GM12873 (cell line): ENCODE data around the gene GPR4.

Experiments
- TF ChIP-seq, protein P1 (sequence below): IDR thresholded peaks from 2 replicates; pipeline ENCODE4 v1.5.1; 2012; ENCODE audit warnings: low read depth, mild to moderate bottlenecking, moderate library complexity, low read length, control low read depth; ENCODE audit not compliant: insufficient read depth; ENCODE audit errors: missing control alignments

The GPR4 gene

DNA sequence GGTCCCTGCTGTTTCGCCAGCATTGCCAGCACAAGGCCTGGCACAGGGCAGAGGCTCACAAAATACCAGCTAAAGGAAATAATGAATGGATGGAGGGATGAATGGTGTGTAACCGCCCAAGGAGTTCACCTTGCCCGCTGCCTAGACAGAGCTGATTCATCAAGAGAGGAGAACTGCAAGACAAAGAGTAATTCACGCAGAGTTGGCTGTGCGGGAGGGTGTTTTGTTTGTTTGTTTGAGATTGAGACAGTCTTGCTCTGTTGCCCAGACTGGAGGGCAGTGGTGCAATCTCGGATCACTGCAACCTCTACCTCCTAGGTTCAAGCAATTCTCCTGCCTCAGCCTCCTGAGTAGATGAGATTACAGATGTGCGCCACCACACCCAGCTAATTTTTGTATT is 20.4 kb downstream of the GPR4 start:
- TF ChIP-seq, protein P1, sequence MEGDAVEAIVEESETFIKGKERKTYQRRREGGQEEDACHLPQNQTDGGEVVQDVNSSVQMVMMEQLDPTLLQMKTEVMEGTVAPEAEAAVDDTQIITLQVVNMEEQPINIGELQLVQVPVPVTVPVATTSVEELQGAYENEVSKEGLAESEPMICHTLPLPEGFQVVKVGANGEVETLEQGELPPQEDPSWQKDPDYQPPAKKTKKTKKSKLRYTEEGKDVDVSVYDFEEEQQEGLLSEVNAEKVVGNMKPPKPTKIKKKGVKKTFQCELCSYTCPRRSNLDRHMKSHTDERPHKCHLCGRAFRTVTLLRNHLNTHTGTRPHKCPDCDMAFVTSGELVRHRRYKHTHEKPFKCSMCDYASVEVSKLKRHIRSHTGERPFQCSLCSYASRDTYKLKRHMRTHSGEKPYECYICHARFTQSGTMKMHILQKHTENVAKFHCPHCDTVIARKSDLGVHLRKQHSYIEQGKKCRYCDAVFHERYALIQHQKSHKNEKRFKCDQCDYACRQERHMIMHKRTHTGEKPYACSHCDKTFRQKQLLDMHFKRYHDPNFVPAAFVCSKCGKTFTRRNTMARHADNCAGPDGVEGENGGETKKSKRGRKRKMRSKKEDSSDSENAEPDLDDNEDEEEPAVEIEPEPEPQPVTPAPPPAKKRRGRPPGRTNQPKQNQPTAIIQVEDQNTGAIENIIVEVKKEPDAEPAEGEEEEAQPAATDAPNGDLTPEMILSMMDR, result no peak

DNA sequence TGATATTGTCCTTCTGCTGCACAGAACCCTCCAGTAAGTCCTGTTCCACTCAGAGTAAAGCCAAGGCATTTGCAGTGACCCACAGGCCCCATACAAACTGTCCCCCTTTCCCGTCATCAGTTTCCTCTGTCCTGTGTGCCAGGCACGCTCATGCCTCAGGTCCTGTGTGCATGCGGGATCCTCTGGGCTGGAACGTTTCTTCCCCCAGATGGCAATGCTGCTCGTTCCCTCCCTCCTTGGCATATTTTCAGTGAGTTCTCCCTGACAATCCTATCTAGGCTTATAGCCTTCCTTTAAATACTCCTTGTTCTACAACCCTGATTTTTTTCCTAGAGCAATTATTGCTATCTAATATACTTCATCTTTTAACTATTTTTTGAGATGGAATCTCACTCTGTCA is 23.2 kb downstream of the GPR4 start:
- TF ChIP-seq, protein P1, result no peak

DNA sequence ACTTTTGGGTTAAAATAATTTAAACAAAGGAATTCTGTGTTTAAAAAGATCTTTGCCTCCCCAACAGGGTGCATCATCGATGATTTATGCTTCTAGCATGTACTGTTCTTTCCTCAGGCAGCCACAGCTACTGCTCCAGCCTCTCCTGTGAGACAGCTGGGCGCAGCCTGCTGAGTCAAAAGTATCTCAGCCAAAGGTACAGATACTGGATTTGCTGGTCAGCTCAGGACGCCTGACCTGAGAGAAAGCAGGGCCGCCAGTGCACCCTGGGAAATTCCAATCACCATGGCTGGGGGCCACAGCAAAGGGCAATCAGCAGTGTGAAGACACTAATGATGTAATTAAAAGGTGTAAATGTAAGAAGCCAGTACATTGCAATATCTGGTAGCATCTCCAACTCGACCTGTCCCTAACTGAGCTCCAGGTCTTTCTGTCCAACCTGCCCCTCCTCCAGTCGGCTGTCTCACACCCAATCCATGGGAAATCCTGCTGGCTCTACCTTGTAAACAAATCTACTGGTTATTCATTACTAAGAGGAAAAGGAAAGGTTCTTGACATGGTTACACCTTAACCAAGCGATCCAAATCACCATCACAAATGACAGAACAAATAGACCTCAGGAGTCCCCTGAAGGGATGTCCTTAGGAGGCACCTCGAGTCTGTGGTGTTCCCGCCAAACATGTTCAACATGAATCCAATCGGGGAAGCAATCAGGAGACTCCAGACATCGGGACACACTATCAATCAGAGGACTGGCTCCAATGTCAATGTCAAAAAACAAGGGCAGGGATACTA is 24.7 kb downstream of the GPR4 start:
- TF ChIP-seq, protein P1, result no peak

DNA sequence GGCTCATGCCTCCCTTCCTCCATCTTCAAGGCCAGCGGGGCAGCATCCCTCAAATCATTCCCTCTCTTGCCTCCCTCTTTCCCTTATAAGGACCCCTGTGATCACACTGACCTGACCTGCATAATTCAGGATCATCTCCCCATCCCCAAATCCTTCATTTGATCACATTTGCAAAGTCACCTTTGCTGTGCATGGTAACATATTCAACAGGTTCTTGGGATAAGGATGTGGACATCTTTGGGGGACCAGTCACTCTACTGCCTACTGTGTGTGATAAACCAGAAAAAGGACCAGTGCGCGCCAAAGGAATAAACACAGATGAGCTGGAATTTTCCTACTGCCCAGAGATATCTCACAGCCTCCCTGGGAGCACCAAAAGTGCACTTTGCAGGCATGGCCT is 25.3 kb downstream of the GPR4 start:
- TF ChIP-seq, protein P1, result no peak

DNA sequence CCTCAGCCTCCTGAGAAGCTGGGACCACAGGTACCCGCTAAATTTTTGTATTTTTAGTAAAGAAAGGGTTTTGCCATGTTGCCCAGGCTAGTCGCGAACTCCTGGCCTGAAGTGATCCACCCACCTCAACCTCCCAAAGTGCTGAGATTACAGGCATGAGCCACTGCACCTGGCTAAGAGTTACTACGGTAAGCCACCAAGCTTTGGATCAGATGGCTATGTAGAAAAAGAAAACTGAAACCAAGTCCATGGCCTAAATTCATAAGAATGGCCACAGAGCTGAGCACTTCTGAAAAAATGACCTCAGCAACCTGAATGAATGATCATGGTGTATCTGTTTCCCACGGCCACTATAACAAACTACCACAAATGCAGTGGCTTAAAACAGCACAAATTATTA is 26.8 kb downstream of the GPR4 start:
- TF ChIP-seq, protein P1, result no peak

DNA sequence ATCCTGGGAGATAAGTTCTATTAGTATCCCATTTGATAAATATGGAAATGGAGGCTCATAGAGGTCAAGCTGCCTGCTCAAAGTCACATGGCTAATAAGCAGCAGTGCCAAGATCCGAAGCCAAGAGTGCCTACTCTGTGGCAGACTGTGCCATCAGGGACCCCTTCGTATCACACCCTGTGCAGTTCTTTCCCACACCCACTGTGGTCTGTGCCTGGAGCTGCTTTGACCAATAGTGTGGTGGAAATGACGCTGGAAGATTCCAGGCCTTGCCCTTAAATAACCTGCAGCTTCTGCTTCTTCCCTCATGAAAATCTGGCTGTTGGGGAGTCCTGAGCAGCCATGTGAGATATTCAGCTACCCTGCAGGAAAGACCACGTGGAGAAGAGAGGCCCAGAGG is 27.5 kb downstream of the GPR4 start:
- TF ChIP-seq, protein P1, result no peak

DNA sequence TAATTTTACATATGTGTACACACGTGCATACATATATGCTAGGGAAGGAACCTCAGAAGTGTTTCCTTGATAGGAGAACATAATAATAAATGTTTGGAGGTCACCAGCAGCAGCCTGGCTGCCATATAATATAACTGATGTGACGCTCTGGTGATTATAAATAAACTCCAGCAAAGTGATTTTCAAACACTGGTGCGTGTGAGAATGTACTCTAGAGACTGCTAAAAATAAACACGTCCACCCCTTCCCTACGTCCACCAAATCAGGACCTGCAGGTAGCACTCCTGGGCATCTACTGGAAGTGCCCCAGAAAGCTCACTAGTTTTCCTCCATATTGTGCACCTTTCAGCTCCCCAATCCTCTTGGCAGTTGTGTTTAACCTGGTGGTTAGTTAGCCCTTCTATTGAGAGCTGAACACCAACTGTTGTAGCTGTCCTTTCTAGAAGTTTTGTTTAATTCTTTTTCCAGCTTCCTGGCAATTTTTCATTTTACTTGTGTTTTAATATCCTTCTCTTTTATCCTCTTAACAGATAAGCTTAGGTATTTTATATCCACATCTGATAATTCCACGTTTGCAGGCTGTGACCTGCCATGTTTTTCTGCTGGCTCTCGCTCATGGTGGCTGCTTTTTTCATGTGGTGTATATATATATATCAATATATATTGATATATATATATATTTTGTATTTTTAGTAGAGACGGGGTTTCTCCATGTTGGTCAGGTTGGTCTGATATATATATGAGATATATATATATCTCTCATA is 30.4 kb downstream of the GPR4 start:
- TF ChIP-seq, protein P1, result no peak
